Testis (tissue), 2 donors: ENCODE results near the gene XPNPEP1.

ENCODE experiments used
- POLR2A ChIP-seq: fragments of 450-650 bp; IDR thresholded peaks from one replicate; pipeline ENCODE4 v1.6.1; 2017; ENCODE audit warnings: antibody characterized with exemption, mild to moderate bottlenecking, moderate library complexity
- TF ChIP-seq, protein P1 (sequence below), 3 experiments: fragments of 450-650 bp in 2 of 3; fragments of 200-600 bp in 1 of 3; sonication (generic) in 1 of 3; IDR thresholded peaks; one replicate each; pipeline ENCODE4 v1.5.1; 2016 to 2019; ENCODE audit warnings: antibody characterized with exemption in 3 of 3, mild to moderate bottlenecking in 2 of 3, moderate library complexity in 1 of 3

DNA sequence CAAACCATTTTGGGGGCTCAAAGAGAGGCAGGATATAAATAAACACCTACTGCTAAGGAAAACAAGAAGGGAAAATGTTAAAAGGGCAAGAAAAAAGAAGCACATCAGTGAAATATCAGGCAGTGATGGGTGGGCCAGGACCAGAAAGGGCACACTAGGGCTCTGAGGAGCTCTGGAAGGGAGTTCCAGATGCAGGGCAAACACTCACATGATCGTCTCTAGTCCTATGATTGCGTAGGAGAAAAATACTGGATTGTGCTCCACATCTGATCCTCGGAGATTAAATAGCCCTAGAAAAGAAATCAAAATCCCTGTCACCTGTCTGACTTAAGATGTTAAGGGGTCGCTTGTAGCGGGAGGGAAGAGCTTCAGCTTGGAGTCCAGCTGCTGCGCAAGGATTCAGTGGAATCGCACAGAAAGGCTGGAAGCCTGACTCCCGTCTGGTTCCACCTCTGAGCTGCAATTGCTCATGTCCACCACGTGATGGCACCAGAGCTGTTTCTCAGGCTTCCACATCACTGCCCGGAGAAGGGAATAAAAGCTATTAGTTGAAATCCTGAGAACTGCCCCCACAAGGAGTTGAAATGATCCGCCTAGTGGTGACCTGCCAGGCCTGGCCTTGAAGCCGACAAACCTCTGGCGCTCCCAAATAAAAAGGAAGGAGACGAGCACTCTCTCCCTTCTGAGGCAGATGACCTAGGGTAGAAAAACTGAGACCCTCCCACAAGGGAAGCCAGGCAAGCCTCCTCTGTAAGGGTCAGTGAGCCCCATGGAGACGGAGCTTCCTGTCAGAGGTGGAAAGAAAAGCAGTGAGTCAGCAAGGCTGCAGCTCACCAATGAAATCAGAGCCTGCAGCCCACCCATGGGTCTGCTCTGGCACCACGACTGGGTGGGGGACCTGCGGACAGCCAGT lies 39.2 kb downstream of the XPNPEP1 start:
- TF ChIP-seq, protein P1, sequence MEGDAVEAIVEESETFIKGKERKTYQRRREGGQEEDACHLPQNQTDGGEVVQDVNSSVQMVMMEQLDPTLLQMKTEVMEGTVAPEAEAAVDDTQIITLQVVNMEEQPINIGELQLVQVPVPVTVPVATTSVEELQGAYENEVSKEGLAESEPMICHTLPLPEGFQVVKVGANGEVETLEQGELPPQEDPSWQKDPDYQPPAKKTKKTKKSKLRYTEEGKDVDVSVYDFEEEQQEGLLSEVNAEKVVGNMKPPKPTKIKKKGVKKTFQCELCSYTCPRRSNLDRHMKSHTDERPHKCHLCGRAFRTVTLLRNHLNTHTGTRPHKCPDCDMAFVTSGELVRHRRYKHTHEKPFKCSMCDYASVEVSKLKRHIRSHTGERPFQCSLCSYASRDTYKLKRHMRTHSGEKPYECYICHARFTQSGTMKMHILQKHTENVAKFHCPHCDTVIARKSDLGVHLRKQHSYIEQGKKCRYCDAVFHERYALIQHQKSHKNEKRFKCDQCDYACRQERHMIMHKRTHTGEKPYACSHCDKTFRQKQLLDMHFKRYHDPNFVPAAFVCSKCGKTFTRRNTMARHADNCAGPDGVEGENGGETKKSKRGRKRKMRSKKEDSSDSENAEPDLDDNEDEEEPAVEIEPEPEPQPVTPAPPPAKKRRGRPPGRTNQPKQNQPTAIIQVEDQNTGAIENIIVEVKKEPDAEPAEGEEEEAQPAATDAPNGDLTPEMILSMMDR (IDR thresholded peaks at IDR 0.05): peak; percentile 92 to 96 (median 96)
- TF ChIP-seq POLR2A: no peak
